C4-2B (cell line): Measurements from ENCODE around the gene PRRC2B.

Experiments
- CTCF ChIP-seq: fragments of 450-650 bp; conservative IDR thresholded peaks from 2 replicates; pipeline ENCODE4 v1.5.1; 2017; ENCODE audit warnings: mild to moderate bottlenecking
- ZFX ChIP-seq: fragments of 450-650 bp; IDR thresholded peaks from 2 replicates; pipeline ENCODE4 v1.6.1; 2017

GRCh38 chr9:131537946-131538345, 144.1 kb downstream of the PRRC2B start:
- TF ChIP-seq CTCF (no peak), ZFX (no peak)
